KMS-11 (cell line): ENCODE data around the gene CACNG4.

Source experiments
- H2AFZ ChIP-seq: fragments of 200-600 bp; sonication (generic); 2 replicates; pipeline ENCODE4 v1.6.1; 2016; ENCODE audit warnings: antibody characterized with exemption, mixed run types, low read depth
- H3K27ac ChIP-seq: fragments of 200-600 bp; sonication (generic); 2 replicates; pipeline ENCODE4 v1.6.1; 2016; ENCODE audit warnings: mild to moderate bottlenecking, mixed run types
- H3K27me3 ChIP-seq: fragments of 200-600 bp; sonication (generic); 2 replicates; pipeline ENCODE4 v1.6.1; 2017; ENCODE audit warnings: mild to moderate bottlenecking, low read depth, mixed run types, moderate library complexity; ENCODE audit not compliant: insufficient read depth
- H3K36me3 ChIP-seq: fragments of 200-600 bp; sonication (generic); 2 replicates; pipeline ENCODE4 v1.6.1; 2017; ENCODE audit warnings: mild to moderate bottlenecking, mixed run types; ENCODE audit not compliant: insufficient read depth
- H3K4me1 ChIP-seq: fragments of 200-600 bp; sonication (generic); 2 replicates; pipeline ENCODE4 v1.6.1; 2016; ENCODE audit warnings: mild to moderate bottlenecking, low read depth, mixed run types; ENCODE audit not compliant: poor library complexity, severe bottlenecking
- H3K4me2 ChIP-seq: fragments of 200-600 bp; sonication (generic); 2 replicates; pipeline ENCODE4 v1.7.0; 2016; ENCODE audit warnings: mild to moderate bottlenecking, mixed run types
- H3K4me3 ChIP-seq: fragments of 200-600 bp; sonication (generic); IDR thresholded peaks from 2 replicates; pipeline ENCODE4 v1.6.1; 2017; ENCODE audit warnings: low read depth, low read length, mixed read lengths; ENCODE audit not compliant: insufficient read depth
- H3K79me2 ChIP-seq: fragments of 200-600 bp; sonication (generic); 2 replicates; pipeline ENCODE4 v1.6.1; 2016; ENCODE audit warnings: low read depth, mixed run types; ENCODE audit not compliant: insufficient read depth
- H3K9ac ChIP-seq: fragments of 200-600 bp; sonication (generic); 2 replicates; pipeline ENCODE4 v1.6.1; 2016; ENCODE audit warnings: mild to moderate bottlenecking, mixed run types
- H4K20me1 ChIP-seq: fragments of 200-600 bp; sonication (generic); 2 replicates; pipeline ENCODE4 v1.6.1; 2016; ENCODE audit warnings: mild to moderate bottlenecking, mixed run types; ENCODE audit not compliant: insufficient read depth
- TF ChIP-seq, protein P1 (sequence below): fragments of 200-600 bp; sonication (generic); conservative IDR thresholded peaks from 2 replicates; pipeline ENCODE4 v1.6.1; 2017; ENCODE audit warnings: low read depth, mild to moderate bottlenecking, antibody characterized with exemption, low read length, moderate library complexity, mixed read lengths

The CACNG4 gene

DNA sequence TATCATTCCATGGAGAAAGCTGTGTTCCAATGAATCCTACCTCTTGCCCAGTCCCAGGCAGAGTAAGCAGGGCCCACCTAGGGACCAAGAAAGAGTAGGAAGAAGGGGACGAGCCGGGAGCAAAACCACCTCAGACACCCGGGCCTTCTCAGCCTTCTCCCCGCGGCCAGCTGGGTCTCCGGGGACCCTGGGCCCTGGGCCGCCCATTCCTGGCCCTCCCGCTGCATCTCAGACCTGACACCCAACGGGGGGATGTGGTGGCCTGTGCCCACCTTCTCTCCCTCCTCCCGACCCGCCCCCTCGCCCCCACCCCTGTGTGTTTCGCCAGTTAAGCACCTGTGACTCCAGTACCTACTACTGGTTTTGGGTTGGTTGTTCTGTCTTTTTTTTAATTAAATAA, 68.5 kb downstream of the CACNG4 start:
- no peak overlapping the region for H3K4me2 ChIP-seq
- H3K27ac ChIP-seq: no peak overlapping the region
- TF ChIP-seq, protein P1, sequence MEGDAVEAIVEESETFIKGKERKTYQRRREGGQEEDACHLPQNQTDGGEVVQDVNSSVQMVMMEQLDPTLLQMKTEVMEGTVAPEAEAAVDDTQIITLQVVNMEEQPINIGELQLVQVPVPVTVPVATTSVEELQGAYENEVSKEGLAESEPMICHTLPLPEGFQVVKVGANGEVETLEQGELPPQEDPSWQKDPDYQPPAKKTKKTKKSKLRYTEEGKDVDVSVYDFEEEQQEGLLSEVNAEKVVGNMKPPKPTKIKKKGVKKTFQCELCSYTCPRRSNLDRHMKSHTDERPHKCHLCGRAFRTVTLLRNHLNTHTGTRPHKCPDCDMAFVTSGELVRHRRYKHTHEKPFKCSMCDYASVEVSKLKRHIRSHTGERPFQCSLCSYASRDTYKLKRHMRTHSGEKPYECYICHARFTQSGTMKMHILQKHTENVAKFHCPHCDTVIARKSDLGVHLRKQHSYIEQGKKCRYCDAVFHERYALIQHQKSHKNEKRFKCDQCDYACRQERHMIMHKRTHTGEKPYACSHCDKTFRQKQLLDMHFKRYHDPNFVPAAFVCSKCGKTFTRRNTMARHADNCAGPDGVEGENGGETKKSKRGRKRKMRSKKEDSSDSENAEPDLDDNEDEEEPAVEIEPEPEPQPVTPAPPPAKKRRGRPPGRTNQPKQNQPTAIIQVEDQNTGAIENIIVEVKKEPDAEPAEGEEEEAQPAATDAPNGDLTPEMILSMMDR: no peak

DNA sequence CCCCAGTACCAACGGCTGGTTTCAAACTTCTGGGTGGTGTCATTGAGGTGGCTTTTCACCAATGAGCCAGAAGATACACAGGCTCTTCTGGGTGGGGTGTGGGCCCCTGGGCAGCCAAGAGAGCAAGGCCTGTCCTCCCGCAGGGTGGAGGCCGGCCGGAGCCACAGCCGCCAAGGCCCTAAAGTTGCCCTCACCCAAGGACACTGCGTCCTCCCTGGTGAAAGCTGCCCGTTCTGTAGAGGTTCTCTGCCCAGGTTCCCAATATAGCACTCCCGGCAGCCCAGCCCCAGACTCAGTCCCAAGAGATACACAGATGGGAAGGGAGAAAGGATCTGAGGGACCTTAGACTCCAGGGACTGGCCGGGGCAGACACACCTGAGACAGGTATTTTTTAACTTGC, 69.1 kb downstream of the CACNG4 start:
- Histone ChIP-seq H3K27me3 (0 out of 2 replicates have a peak, but pooled peaks cover 3% of the 10 kb centered on the region), H3K4me2 (no peak overlapping the region), H2AFZ (no peak overlapping the region), H3K4me3 (no peak overlapping the region), H3K9ac (no peak overlapping the region), H3K36me3 (no peaks in the 10 kb centered on the region), H3K79me2 (no peaks in the 10 kb centered on the region), H3K27ac (no peak overlapping the region), H4K20me1 (no peaks in the 10 kb centered on the region), H3K4me1 (no peaks in the 10 kb centered on the region)
- TF ChIP-seq, protein P1: no peak

More for the DNA sequence above, 68.5 kb downstream of the CACNG4 start:
- H4K20me1 ChIP-seq: no peaks in the 10 kb centered on the region
- H3K9ac ChIP-seq: no peak overlapping the region
- no peaks in the 10 kb centered on the region for H3K79me2 ChIP-seq
- H3K4me1 ChIP-seq: no peaks in the 10 kb centered on the region
- H3K27me3 ChIP-seq: 0 out of 2 replicates have a peak, but pooled peaks cover 3% of the 10 kb centered on the region
- no peaks in the 10 kb centered on the region for H3K36me3 ChIP-seq
- no peak overlapping the region for H2AFZ ChIP-seq
- no peak overlapping the region for H3K4me3 ChIP-seq

DNA sequence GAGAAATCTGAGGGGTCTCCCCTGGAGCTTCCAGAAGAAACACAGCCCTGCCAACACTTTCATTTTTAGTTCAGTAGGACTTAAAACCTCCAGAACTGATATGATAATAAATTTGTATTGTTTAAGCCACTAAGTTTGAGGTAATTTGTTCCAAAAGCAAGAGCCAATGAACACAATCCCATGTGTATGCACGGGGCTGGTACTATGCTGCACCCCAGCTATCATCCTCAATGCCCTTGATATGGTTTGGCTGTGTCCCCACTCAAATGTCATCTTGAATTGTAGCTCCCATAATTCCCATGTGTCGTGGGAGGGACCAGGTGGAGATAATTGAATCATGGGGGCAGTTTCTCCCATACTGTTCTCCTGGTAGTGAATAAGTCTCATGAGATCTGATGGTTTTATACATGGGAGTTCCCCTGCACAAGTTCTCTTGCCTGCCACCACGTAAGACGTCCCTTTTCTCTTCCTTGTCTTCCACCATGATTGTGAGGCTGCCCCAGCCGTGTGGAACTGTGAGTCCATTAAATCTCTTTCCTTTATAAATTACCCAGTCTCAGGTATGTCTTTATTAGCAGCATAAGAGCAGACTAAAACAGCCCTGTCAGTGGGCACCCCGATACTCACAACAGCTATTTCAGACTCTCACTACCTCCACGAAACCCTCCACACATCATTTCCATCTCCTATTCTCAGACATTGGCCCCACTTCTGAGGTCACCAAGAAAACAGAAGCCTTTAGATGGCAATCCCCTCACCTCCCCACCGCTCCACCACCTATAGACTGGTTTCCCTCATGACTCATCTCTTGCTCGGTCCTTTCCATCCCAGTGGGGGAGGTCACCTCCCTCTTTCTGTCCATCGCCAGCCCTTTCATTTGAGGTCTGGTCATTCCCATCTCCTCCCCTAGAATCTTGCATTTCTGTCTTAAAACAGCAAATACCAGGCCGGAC, 70.9 kb downstream of the CACNG4 start:
- no peak overlapping the region for H3K27ac ChIP-seq
- H3K4me2 ChIP-seq: no peak overlapping the region
- 0 out of 2 replicates have a peak, but pooled peaks cover 3% of the 10 kb centered on the region for H3K27me3 ChIP-seq
- H3K4me1 ChIP-seq: no peaks in the 10 kb centered on the region
- H3K4me3 ChIP-seq: no peak overlapping the region
- no peaks in the 10 kb centered on the region for H3K36me3 ChIP-seq
- TF ChIP-seq, protein P1: no peak
- H3K79me2 ChIP-seq: no peaks in the 10 kb centered on the region
- H3K9ac ChIP-seq: no peak overlapping the region
- H4K20me1 ChIP-seq: no peaks in the 10 kb centered on the region
- no peak overlapping the region for H2AFZ ChIP-seq

DNA sequence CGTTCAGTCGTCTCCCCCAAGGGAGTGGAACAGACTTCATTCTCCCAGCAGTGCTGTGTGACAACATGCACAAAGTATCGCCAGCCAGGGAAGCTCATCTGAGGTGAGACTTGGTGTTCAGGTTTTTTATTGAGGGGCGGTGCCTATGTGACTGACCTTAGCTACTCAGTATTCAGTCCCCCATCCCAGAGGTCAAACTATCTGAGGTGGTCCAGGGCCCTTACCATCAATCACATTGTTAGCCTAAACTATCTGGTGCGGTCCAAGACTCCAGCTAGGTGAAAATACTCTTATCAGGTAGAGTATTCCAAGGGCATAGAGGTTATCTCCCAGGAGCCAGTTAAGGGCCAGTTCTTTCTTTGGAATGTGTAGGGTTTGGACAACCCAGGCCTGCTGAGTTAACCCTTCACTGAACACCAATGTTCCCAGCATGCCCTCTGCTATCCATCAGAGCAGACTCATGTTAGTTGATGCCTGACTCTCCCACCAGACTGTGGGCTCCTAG, 74.4 kb downstream of the CACNG4 start:
- H3K27ac ChIP-seq: no peak overlapping the region
- TF ChIP-seq, protein P1: no peak
- H3K27me3 ChIP-seq: no peaks in the 10 kb centered on the region

More for the DNA sequence above, 74.4 kb downstream of the CACNG4 start:
- no peaks in the 10 kb centered on the region for H3K36me3 ChIP-seq
- no peaks in the 10 kb centered on the region for H3K79me2 ChIP-seq
- H2AFZ ChIP-seq: no peak overlapping the region
- H3K4me2 ChIP-seq: no peak overlapping the region
- H3K9ac ChIP-seq: no peak overlapping the region
- H4K20me1 ChIP-seq: no peaks in the 10 kb centered on the region
- H3K4me1 ChIP-seq: no peaks in the 10 kb centered on the region
- H3K4me3 ChIP-seq: no peak overlapping the region
